ENCODE measurements around the gene TIMM23. TPM values are rescaled to one million over a fixed set of nuclear protein-coding genes. Genes with fewer than 3 reads are reported as not detected.
"Not testable (repeated sequence)": the region's sequence is repeated elsewhere in the genome, so short reads cannot be mapped to it uniquely, and the experiment has no call there.

Gene TIMM23
- polyA plus RNA-seq, 1 donor = 52.0 TPM

- H3K9me3 ChIP-seq (ENCODE audit: control insufficient read depth, low read depth, low read length); H3K36me3 ChIP-seq (ENCODE audit: control insufficient read depth, insufficient read depth, low read length); H3K4me3 ChIP-seq (ENCODE audit: low read length); H3K27ac ChIP-seq (ENCODE audit: low read length); H3K27me3 ChIP-seq (ENCODE audit: control insufficient read depth, insufficient read depth, low read length); DNase-seq; H3K4me1 ChIP-seq (ENCODE audit: control insufficient read depth, insufficient read depth, low read length): not testable (repeated sequence)
- WGBS (ENCODE audit: insufficient coverage, low lambda C conversion rate) = no CpG with 5 or more reads among the region's 2 CpGs
Measured at GRCh38 chr10:45984473-45984872, 12.2 kb downstream of the TIMM23 start.

GRCh38 chr10:45985590-45985989 lies 13.3 kb downstream of the TIMM23 start:
- H3K4me3 ChIP-seq (ENCODE audit: low read length); H3K9me3 ChIP-seq (ENCODE audit: control insufficient read depth, low read depth, low read length); H3K27ac ChIP-seq (ENCODE audit: low read length); H3K36me3 ChIP-seq (ENCODE audit: control insufficient read depth, insufficient read depth, low read length); H3K4me1 ChIP-seq (ENCODE audit: control insufficient read depth, insufficient read depth, low read length); H3K27me3 ChIP-seq (ENCODE audit: control insufficient read depth, insufficient read depth, low read length): not testable (repeated sequence)
- WGBS (ENCODE audit: insufficient coverage, low lambda C conversion rate) = no CpG with 5 or more reads among the region's 3 CpGs
- DNase-seq = peak in 1 of 2 donors; percentile 28

GRCh38 chr10:45997557-45997956 lies 25.3 kb downstream of the TIMM23 start:
- 100% methylated on average over 2 of the region's 4 CpGs for WGBS (ENCODE audit: insufficient coverage, low lambda C conversion rate)
- Histone ChIP-seq H3K27ac (ENCODE audit: low read length) (no peak overlapping the region), H3K27me3 (ENCODE audit: control insufficient read depth, insufficient read depth, low read length) (no peaks in the 10 kb centered on the region), H3K36me3 (ENCODE audit: control insufficient read depth, insufficient read depth, low read length) (peaks cover 36% of the 10 kb centered on the region), H3K4me1 (ENCODE audit: control insufficient read depth, insufficient read depth, low read length) (no peaks in the 10 kb centered on the region), H3K4me3 (ENCODE audit: low read length) (no peak overlapping the region), H3K9me3 (ENCODE audit: control insufficient read depth, low read depth, low read length) (no peaks in the 10 kb centered on the region)
- DNase-seq = no peak

DNA sequence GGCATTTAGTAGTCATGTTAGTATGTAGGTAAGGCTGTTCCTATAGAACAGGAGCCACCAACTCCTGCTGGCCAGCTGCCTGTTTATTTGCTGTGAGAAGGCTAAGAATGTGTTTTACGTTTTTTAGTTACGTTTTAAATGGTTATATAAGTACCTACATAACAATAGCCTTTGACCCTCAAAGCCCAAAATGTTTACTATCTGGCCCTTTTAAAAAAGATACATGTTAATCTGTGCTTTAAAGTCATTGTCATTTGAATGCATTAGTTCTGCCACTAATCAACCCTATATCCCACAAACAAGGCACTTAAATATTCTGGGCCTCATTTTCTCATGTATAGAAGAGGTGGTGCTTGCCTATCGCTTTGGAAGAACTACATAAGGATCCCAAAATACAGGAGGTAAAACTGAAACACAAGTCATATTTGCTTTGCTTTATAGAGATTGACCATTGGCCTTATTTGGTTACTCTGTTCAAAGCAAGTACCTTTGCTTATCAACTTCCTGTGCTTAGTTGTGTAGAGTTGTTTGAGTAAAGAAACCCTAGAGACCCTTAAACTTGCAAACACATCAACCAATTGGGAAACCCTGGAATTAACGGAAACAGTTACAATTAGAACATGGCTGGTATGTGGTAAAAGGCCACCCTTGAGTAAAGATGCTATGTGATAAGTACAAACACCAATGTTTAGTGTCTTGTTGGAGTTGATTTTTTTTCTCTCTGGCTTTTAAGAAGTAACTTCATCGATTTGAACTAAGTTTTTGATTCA lies 25.9 kb downstream of the TIMM23 start:
- H3K36me3 ChIP-seq (ENCODE audit: control insufficient read depth, insufficient read depth, low read length) = peaks cover 41% of the 10 kb centered on the region
- no CpG with 5 or more reads among the region's 5 CpGs for WGBS (ENCODE audit: insufficient coverage, low lambda C conversion rate)
- H3K9me3 ChIP-seq (ENCODE audit: control insufficient read depth, low read depth, low read length) = no peaks in the 10 kb centered on the region
- H3K4me3 ChIP-seq (ENCODE audit: low read length) = no peak overlapping the region
- no peak overlapping the region for H3K27ac ChIP-seq (ENCODE audit: low read length)
- H3K27me3 ChIP-seq (ENCODE audit: control insufficient read depth, insufficient read depth, low read length) = no peaks in the 10 kb centered on the region
- no peaks in the 10 kb centered on the region for H3K4me1 ChIP-seq (ENCODE audit: control insufficient read depth, insufficient read depth, low read length)
- no peak for DNase-seq

DNA sequence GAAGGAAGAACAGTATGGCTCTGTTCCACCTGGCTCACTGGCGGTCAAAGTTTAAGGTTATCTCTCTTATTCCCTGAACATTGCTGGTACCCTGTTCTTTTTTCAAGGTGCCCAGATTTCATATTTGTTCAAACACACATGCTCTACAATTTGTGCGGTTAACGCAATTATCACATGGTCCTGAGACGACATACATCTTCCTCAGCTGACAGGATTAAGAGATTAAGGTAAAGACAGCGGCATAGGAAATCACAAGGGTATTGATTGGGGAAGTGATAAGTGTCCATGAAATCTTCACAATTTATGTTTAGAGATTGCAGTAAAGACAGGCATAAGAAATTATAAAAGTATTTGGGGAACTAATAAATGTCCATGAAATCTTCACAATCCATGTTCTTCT lies 27.7 kb downstream of the TIMM23 start:
- peaks cover 54% of the 10 kb centered on the region for H3K36me3 ChIP-seq (ENCODE audit: control insufficient read depth, insufficient read depth, low read length)
- not testable (repeated sequence) for H3K27ac ChIP-seq (ENCODE audit: low read length); H3K27me3 ChIP-seq (ENCODE audit: control insufficient read depth, insufficient read depth, low read length); H3K9me3 ChIP-seq (ENCODE audit: control insufficient read depth, low read depth, low read length); H3K4me3 ChIP-seq (ENCODE audit: low read length); H3K4me1 ChIP-seq (ENCODE audit: control insufficient read depth, insufficient read depth, low read length); DNase-seq
- no CpG with 5 or more reads among the region's 5 CpGs for WGBS (ENCODE audit: insufficient coverage, low lambda C conversion rate)

DNA sequence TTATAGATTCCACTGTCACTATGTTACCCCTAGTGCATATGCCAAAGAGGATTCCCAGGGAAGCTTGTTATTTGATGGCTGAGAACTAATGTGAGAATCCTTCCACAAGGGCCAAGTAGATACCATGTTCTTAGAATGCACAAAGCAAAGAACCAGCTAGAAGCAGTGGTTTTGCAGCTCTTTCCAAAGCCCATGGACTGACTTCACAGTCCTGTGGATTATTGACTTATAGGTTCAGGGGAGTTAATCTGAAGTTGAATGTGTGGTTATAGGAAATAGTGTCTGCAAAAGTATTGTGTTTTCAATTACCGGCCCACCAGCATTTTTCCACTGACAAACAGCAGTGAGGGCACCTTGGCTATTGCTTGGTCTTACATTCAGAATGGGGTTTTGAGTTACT lies 28.2 kb downstream of the TIMM23 start:
- Histone ChIP-seq H3K4me3 (ENCODE audit: low read length) (no peak overlapping the region), H3K9me3 (ENCODE audit: control insufficient read depth, low read depth, low read length) (no peaks in the 10 kb centered on the region), H3K27me3 (ENCODE audit: control insufficient read depth, insufficient read depth, low read length) (no peaks in the 10 kb centered on the region), H3K4me1 (ENCODE audit: control insufficient read depth, insufficient read depth, low read length) (no peaks in the 10 kb centered on the region), H3K27ac (ENCODE audit: low read length) (no peak overlapping the region), H3K36me3 (ENCODE audit: control insufficient read depth, insufficient read depth, low read length) (peaks cover 59% of the 10 kb centered on the region)
- WGBS (ENCODE audit: insufficient coverage, low lambda C conversion rate) = no CpG with 5 or more reads among the region's 1 CpG
- no peak for DNase-seq

GRCh38 chr10:46001187-46001756 lies 29.0 kb downstream of the TIMM23 start:
- H3K27ac ChIP-seq (ENCODE audit: low read length) = no peak overlapping the region
- no peak for DNase-seq
- no peaks in the 10 kb centered on the region for H3K4me1 ChIP-seq (ENCODE audit: control insufficient read depth, insufficient read depth, low read length)
- H3K36me3 ChIP-seq (ENCODE audit: control insufficient read depth, insufficient read depth, low read length) = peaks cover 64% of the 10 kb centered on the region
- H3K9me3 ChIP-seq (ENCODE audit: control insufficient read depth, low read depth, low read length) = no peaks in the 10 kb centered on the region
- H3K4me3 ChIP-seq (ENCODE audit: low read length) = no peak overlapping the region
- no peaks in the 10 kb centered on the region for H3K27me3 ChIP-seq (ENCODE audit: control insufficient read depth, insufficient read depth, low read length)
- 70% methylated on average over 2 of the region's 5 CpGs for WGBS (ENCODE audit: insufficient coverage, low lambda C conversion rate)

DNA sequence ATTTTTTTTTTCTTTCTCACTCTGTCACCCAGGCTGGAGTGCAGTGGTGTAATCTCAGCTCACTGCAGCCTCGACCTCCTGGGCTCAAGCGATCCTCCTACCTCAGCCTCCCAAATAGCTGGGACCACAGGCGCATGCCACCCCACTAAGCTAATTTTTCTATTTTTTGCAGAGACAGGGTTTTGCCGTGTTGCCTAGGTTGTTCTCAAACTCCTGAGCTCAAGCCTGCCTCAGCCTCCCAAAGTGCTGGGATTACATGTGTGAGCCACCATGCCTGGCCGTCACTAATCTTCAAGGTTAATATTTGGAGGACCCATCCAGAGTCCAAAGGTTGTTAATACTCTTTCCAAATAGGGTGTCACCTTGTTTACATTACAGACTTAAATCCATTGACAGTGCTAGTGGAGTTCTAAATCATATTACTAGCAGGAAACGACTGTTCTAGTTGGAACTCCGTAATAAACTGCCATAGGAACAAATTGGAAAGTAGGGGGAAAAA lies 29.9 kb downstream of the TIMM23 start:
- H3K27ac ChIP-seq (ENCODE audit: low read length); H3K9me3 ChIP-seq (ENCODE audit: control insufficient read depth, low read depth, low read length); DNase-seq; H3K27me3 ChIP-seq (ENCODE audit: control insufficient read depth, insufficient read depth, low read length); H3K4me3 ChIP-seq (ENCODE audit: low read length); H3K4me1 ChIP-seq (ENCODE audit: control insufficient read depth, insufficient read depth, low read length): not testable (repeated sequence)
- H3K36me3 ChIP-seq (ENCODE audit: control insufficient read depth, insufficient read depth, low read length) = peaks cover 73% of the 10 kb centered on the region
- 94% methylated on average over 3 of the region's 7 CpGs for WGBS (ENCODE audit: insufficient coverage, low lambda C conversion rate)

GRCh38 chr10:46002916-46003693 lies 30.8 kb downstream of the TIMM23 start:
- WGBS (ENCODE audit: insufficient coverage, low lambda C conversion rate) = 94% methylated on average over 6 of the region's 9 CpGs
- Histone ChIP-seq H3K27me3 (ENCODE audit: control insufficient read depth, insufficient read depth, low read length) (no peaks in the 10 kb centered on the region), H3K9me3 (ENCODE audit: control insufficient read depth, low read depth, low read length) (no peaks in the 10 kb centered on the region), H3K4me3 (ENCODE audit: low read length) (no peak overlapping the region), H3K36me3 (ENCODE audit: control insufficient read depth, insufficient read depth, low read length) (peaks cover 73% of the 10 kb centered on the region), H3K4me1 (ENCODE audit: control insufficient read depth, insufficient read depth, low read length) (no peaks in the 10 kb centered on the region), H3K27ac (ENCODE audit: low read length) (no peak overlapping the region)
- DNase-seq = no peak

- DNase-seq = no peak
- WGBS (ENCODE audit: insufficient coverage, low lambda C conversion rate) = 100% methylated on average over 2 of the region's 2 CpGs
- Histone ChIP-seq H3K4me1 (ENCODE audit: control insufficient read depth, insufficient read depth, low read length) (no peaks in the 10 kb centered on the region), H3K27me3 (ENCODE audit: control insufficient read depth, insufficient read depth, low read length) (no peaks in the 10 kb centered on the region), H3K36me3 (ENCODE audit: control insufficient read depth, insufficient read depth, low read length) (peaks cover 83% of the 10 kb centered on the region), H3K27ac (ENCODE audit: low read length) (no peak overlapping the region), H3K4me3 (ENCODE audit: low read length) (no peak overlapping the region), H3K9me3 (ENCODE audit: control insufficient read depth, low read depth, low read length) (no peaks in the 10 kb centered on the region)
Measured at GRCh38 chr10:46004963-46005362, 32.7 kb downstream of the TIMM23 start.
